HG02763 (cell line): ENCODE data around the gene CRLF1.
"Not testable (repeated sequence)": the region's sequence is repeated elsewhere in the genome, so short reads cannot be mapped to it uniquely, and the experiment has no call there.

Source experiments
- ATAC-seq: cut with Tn5 transposase; IDR thresholded peaks from one replicate; pipeline ENCODE4 v1.9.1; 2021; ENCODE audit warnings: mild to moderate bottlenecking, moderate library complexity; ENCODE audit not compliant: unreplicated experiment

Gene CRLF1

GRCh38 chr19:18609717-18610051, 3.1 kb upstream of the CRLF1 start:
- ATAC-seq: no peak

DNA sequence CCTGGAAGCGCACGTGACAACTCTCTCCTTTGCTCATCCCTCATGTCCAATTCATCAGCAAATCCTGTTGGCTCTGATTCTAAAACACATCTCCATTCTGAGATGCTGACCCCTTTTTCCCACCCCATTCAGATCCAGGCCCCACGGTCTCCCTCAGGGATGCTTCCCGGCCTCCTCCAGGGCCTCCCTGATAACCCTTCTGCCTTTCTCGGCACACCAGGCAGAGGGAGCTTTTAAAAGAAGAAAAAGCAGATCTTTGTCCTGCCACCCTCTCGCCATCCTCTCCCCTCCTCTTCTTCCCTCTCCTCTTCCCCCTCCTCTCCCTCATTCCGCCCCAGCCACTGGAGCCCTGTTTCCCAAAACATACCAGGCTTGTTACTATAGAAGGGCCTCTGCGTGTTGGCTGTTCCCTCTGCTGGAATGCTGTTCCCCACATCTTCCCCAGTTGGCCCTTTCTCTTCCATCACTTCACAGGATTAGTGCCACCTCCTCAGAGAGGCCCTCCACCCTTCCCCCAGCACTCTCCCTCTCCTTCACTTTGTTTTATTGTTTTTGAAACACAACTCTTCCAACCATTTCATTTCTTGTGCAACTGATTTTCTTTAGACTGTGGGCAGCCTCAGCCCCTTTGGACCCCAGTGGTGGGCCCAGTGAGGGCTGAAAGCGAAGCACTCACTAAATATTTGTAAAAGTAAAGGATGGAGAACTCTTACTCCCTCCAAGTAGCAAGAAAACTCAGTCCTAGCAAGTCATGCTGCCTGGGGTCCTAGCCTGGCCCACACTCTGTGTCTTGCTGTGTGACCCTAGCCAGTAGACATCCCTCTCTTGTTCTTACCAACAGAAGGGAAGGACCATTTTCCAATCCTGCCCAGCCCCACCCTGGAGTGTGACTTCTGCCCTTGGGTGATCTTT, 2.5 kb upstream of the CRLF1 start:
- ATAC-seq: no peak

- no peak for ATAC-seq
These were observed 1.7 kb upstream of the CRLF1 start for GRCh38 chr19:18608102-18608804.

DNA sequence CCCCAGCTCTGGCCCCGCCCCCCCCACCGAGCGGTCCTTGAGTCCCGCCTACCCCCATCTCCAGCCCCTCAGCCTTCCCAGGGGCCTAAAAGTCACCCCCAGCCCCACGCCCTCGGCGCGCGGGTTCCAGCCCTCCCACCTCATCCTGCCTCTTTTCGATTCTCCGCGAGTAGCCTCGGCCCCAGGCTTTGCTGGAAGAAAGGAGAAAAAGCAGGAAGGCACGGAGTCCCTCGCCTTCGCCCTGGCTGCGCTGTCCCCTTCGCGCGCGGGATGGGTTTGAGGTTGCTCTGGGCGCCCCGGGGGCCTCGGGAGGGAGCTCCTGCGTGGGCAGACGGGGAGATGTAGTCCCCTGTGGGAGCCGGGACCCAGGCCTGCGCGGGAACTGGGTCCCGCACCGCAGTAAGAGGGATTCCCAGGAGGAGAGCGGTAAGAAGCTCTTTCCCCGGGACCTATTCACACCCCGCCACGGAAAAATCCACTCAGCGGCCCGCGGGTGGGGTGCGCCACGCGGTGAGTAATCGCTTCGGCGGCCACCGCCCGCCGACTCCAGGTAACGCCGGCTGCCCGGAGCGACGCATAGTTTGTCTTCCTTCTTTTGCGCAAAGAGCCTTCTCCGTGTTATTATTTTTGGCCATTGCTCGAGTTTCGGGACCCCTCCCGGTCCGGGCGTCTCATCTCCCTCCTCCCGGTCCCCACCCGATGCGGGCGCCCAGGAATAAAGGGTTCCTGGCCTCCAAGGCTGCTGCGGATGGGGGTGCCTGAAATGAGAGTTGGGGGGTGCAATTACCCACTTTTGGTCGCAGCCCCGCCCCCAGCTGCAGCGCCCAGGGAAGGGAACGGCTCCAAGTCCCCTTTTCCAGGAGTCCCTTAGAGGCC, 865 bp upstream of the CRLF1 start:
- no peak for ATAC-seq

- no peak for ATAC-seq
These were observed 886 bp downstream of the CRLF1 start for GRCh38 chr19:18605546-18606280.

GRCh38 chr19:18605196-18605545, 1.4 kb downstream of the CRLF1 start:
- no peak for ATAC-seq

GRCh38 chr19:18604820-18605159, 1.8 kb downstream of the CRLF1 start:
- ATAC-seq: no peak

- ATAC-seq: no peak
These were observed 2.4 kb downstream of the CRLF1 start for GRCh38 chr19:18603958-18604819.

- no peak for ATAC-seq
These were observed 3.2 kb downstream of the CRLF1 start for GRCh38 chr19:18603255-18603957.

- no peak for ATAC-seq
These were observed 4.7 kb downstream of the CRLF1 start for GRCh38 chr19:18601875-18602274.

GRCh38 chr19:18600692-18601397, 5.8 kb downstream of the CRLF1 start:
- not testable (repeated sequence) for ATAC-seq

DNA sequence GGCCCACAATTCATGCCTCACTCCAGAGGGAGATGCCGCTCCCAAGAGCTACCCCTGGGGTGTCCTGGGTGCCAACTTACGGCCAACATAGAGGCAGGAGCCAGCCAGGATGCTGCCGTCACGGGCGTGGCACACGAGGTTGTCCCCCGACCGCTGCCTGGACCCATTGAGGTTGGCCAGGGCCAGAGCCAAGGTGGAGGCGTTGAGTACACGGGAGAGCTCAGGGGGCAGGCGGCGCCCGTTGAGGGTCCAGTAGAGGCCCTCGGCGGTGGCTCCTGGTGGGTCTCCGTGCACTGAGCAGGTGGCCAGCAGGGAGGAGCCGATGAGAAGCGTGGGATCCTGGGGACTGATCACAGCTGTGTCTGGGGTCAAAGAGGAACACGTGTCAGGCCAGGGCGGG, 7.1 kb downstream of the CRLF1 start:
- no peak for ATAC-seq

DNA sequence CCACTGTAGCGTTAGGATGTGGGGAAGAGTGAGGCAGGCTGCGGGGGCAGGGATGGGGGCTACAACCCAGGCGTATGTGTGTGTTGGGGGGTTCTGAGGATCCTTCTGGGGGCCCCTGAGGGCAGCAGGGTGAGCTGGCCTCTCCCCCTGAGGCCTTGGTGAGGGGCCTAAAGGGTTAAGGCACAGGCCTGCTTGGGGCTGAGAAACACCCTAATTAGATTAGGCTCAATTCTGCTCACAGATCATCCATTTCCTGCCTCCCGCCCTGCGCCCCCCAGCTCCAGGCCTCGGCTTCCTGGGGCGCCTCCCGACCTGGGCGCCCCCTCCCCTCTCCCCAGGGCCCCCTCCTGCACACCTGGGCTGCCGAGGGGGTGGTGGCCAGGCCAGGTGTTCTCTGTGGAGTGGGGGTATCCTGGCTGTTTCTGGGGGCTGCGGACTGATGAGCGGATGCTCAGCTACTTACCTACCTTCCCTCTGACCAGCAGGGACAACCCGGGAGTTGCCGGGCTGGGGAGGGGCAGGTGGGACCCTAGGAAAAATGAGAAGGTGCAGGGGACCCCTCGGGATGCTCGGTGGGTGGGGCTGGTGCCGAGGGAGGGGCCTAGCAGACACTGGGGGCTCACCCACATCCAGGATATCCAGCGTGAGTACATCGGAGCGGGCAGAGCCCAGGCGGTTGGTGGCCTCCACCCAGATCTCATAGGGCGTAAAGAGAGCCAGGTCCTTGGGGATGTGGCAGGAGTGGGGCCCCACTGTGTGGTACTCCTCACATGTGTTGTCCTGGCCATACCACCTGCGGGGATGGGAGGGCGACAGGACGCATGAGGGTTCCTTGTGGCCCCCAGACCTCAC, 8.6 kb downstream of the CRLF1 start:
- no peak for ATAC-seq

DNA sequence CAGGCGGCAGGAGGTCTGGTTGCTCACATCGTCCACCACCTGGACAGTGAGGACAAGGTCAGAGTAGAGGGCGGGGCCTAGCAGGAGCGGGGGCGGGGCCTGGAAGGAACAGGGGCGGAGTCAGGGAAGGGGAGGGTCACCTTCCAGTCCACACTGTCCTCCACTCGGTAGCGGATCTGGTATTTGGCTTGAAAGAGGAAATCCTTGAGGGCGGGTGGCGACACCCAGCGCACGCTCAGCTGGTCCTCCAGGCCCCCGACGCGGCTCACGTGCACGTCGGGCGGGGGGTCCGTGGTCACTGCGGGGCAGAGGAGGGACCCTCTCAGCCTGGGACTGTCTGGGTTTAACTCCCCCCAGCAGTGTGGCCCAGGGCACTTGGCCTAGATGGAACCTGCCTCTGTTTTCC, 9.8 kb downstream of the CRLF1 start:
- ATAC-seq: no peak

GRCh38 chr19:18595475-18595874, 11.1 kb downstream of the CRLF1 start:
- no peak for ATAC-seq

GRCh38 chr19:18594824-18595373, 11.7 kb downstream of the CRLF1 start:
- no peak for ATAC-seq

- no peak for ATAC-seq
These were observed 12.3 kb downstream of the CRLF1 start for GRCh38 chr19:18594096-18594823.
